Body of pancreas (tissue), 4 donors: ENCODE data around the gene HOXB1.

Experiments used
- POLR2A ChIP-seq, 3 donors: fragments of 450-650 bp; IDR thresholded peaks; one replicate each; pipeline ENCODE4 v1.6.1; 2016; ENCODE audit warnings: antibody characterized with exemption in 3 of 3, mild to moderate bottlenecking in 2 of 3
- TF ChIP-seq, protein P1 (sequence below), 7 experiments: fragments of 450-650 bp in 4 of 7; fragments of 200-600 bp in 3 of 7; sonication (generic) in 3 of 7; IDR thresholded peaks; one replicate each; pipeline ENCODE4 v1.5.1; 2016 to 2019; ENCODE audit warnings: antibody characterized with exemption in 7 of 7

DNA sequence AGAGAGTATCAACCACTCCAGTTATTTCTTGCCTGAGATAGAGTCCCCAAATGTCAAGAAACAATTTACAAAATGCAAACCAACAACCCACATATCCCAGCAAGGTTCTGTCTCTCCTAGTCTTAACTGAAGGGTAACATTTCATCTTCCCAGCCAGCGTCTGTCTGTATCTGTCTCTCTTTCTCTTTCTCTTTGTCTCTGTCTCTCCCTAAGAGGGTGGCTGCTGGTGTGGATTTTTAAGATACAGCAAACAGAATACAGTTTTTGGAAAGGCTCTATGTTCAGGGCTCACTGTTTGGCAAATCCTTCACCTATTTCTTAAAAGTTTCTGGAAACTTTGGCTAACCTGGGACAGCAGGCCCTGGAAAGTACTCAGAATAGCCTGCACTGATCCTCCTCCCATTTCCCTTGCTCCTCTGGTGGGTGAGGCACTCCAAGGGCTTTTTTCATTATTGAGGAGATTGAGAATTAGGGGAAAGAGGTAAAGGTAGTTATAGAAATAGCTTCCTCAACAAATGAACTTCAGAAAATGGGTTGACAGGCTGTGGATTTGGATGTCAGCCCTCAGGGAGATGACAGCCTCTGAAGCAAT is 41.1 kb upstream of the HOXB1 start:
- TF ChIP-seq, protein P1, sequence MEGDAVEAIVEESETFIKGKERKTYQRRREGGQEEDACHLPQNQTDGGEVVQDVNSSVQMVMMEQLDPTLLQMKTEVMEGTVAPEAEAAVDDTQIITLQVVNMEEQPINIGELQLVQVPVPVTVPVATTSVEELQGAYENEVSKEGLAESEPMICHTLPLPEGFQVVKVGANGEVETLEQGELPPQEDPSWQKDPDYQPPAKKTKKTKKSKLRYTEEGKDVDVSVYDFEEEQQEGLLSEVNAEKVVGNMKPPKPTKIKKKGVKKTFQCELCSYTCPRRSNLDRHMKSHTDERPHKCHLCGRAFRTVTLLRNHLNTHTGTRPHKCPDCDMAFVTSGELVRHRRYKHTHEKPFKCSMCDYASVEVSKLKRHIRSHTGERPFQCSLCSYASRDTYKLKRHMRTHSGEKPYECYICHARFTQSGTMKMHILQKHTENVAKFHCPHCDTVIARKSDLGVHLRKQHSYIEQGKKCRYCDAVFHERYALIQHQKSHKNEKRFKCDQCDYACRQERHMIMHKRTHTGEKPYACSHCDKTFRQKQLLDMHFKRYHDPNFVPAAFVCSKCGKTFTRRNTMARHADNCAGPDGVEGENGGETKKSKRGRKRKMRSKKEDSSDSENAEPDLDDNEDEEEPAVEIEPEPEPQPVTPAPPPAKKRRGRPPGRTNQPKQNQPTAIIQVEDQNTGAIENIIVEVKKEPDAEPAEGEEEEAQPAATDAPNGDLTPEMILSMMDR (IDR thresholded peaks at IDR 0.05), result no peak
- TF ChIP-seq POLR2A (IDR thresholded peaks at IDR 0.05), result no peak
